ENCODE measurements around the gene PNMA3.

- TF ChIP-seq CTCF (IDR thresholded peaks at IDR 0.05), result no peak
- no peak for TF ChIP-seq POLR2A (IDR thresholded peaks at IDR 0.05)
These were observed 19.1 kb downstream of the PNMA3 start for GRCh38 chrX:153075366-153075765.
